ENCODE results near the gene ZFP36. TPM values are rescaled to one million over a fixed set of nuclear protein-coding genes. Genes with fewer than 3 reads are reported as not detected.

Gene ZFP36
- total and polyA plus RNA-seq, 3 donors from 2014 or later = 46.4 to 90.9 (median 77.7) TPM

DNA sequence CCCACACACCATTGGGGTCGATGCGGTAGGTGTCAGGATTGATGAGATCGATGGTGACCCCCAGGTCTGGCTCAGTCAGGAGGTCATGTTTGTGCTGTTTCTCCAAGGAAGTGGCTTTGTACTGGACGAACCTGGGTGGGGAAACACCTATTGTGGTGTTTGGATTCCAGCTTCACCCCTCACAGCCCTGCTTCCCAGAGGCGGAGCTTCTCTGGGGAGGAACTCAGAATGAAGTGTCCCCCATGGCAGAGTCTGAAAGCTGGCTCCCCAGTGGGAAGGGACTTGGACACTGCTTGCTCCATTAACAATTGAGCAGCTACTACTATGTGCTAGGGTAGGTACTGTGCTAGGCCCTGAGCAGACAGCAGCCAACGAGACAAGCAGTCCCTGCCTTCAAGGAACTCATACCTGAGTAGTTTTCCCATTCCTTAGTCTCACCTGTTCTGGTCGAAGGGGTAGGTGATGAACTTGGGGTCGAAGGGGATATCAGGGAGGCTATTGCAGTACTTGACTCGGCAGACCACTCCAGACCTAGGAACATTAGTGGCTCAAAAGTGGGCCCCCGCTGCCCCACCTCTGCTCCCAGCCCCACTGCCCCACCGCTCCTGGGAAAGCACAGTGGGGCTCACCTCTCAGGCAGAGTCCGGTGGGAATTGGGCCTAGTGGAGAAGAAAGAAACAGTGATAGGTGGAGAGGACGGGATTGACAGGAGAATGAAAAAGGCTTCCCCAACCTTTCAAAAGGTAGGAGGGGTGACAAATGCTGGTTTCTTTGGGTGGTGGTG lies 16.8 kb upstream of the ZFP36 start:
- WGBS, 2 donors = 42 to 48% methylated on average over 12 to 13 of the region's 13 CpGs
- intact Hi-C loops (cut with DNase I; ENCODE audit: low total_unique reads) = no loop called here
- no peaks in the 10 kb centered on the region for H3K36me3 ChIP-seq (ENCODE audit: low read depth, missing control alignments)

DNA sequence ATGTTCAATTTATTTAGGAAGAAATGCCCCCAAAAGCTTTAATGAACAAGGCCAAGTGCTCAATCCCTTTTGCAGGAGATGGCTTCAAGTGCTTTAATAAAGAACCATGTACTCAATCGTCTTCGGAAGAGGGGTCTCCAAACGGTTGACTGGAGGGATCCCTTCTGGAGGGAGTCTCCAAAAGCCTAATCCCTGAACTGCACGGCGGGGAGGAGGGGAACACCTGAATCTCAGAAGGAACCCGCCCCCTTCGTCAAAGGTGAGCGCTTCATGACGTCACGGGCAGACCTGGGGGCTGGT lies 16.2 kb upstream of the ZFP36 start:
- H3K36me3 ChIP-seq (ENCODE audit: low read depth, missing control alignments) = no peaks in the 10 kb centered on the region

More for the DNA sequence above, 16.8 kb upstream of the ZFP36 start:
- peak overlapping the region; percentile 99 to 100 for H3K27ac ChIP-seq
- no peaks in the 10 kb centered on the region for H3K27me3 ChIP-seq
- H3K4me1 ChIP-seq = peaks cover 21% of the 10 kb centered on the region
- no peaks in the 10 kb centered on the region for H3K9me3 ChIP-seq
- peak overlapping the region; percentile 89 to 91 for H3K4me3 ChIP-seq
- no peak for DNase-seq
- no peak for TF ChIP-seq POLR2A (IDR thresholded peaks at IDR 0.05)
- TF ChIP-seq, protein P1, sequence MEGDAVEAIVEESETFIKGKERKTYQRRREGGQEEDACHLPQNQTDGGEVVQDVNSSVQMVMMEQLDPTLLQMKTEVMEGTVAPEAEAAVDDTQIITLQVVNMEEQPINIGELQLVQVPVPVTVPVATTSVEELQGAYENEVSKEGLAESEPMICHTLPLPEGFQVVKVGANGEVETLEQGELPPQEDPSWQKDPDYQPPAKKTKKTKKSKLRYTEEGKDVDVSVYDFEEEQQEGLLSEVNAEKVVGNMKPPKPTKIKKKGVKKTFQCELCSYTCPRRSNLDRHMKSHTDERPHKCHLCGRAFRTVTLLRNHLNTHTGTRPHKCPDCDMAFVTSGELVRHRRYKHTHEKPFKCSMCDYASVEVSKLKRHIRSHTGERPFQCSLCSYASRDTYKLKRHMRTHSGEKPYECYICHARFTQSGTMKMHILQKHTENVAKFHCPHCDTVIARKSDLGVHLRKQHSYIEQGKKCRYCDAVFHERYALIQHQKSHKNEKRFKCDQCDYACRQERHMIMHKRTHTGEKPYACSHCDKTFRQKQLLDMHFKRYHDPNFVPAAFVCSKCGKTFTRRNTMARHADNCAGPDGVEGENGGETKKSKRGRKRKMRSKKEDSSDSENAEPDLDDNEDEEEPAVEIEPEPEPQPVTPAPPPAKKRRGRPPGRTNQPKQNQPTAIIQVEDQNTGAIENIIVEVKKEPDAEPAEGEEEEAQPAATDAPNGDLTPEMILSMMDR (IDR thresholded peaks at IDR 0.05) = no peak

DNA sequence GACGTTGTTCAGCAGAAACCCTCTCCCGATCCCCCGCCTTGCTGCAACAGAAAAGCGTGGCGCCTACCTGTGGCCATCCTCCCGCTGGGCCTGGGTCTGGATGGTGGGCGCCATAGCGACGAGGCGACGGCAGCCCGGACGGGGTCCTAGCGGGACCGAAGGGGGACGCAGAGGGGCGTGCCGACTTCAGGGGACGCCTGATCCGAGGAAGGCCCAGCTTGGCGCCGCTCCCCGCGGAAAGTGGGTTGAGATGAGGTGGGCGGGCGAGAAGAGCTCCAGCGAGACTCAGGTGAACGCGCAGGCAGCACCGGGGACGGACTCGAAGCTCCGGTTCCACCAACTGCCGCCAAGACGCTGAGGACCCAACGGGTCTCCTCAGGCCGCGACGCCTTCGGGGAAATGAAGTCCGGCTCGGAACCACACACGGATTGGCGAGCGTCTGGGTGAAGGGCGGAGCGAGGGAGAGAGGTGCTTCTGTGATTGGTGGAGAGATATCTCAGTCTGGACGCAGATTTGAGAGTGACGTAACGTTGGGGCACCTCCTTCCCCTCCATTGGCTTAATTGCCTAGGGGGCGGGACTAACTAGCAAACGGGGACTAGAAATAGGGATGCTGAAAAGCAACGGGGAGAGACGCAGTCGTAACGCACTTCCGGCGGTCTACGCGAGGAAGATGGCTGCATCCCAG lies 15.8 kb upstream of the ZFP36 start, which contains the start of the genes MED29 and PAF1:
TSS of gene MED29 (plus strand) at position 628 of the 687 bp plus-strand sequence. CDS start at position 673, 45 bp downstream.
TSS of gene PAF1 (minus strand) at position 356 of the 687 bp plus-strand sequence. CDS start at position 114, 242 bp downstream.
- peaks cover 21% of the 10 kb centered on the region for H3K4me1 ChIP-seq
- H3K9me3 ChIP-seq = no peaks in the 10 kb centered on the region
- WGBS, 2 donors = 0 to 1% methylated on average over 40 to 44 of the region's 60 CpGs
- peak; percentile 99 for DNase-seq
- peak within 1 kb of the TSS; percentile 99 to 100 for H3K27ac ChIP-seq
- TF ChIP-seq POLR2A (IDR thresholded peaks at IDR 0.05) = peak; percentile 75
- TF ChIP-seq, protein P1 (IDR thresholded peaks at IDR 0.05) = no peak
- intact Hi-C loops (cut with DNase I; ENCODE audit: low total_unique reads) = no loop called here
- no peaks in the 10 kb centered on the region for H3K27me3 ChIP-seq
- no peaks in the 10 kb centered on the region for H3K36me3 ChIP-seq (ENCODE audit: low read depth, missing control alignments)
- H3K4me3 ChIP-seq = peak within 1 kb of the TSS; percentile 89 to 91

More for the DNA sequence above, 16.2 kb upstream of the ZFP36 start:
- DNase-seq = peak; percentile 86
- no peaks in the 10 kb centered on the region for H3K27me3 ChIP-seq
- peak overlapping the region; percentile 99 to 100 for H3K27ac ChIP-seq
- H3K9me3 ChIP-seq = no peaks in the 10 kb centered on the region
- intact Hi-C loops (cut with DNase I; ENCODE audit: low total_unique reads) = no loop called here
- peaks cover 21% of the 10 kb centered on the region for H3K4me1 ChIP-seq
- WGBS, 2 donors = 0 to 2% methylated on average over 10 of the region's 10 CpGs
- peak overlapping the region; percentile 89 to 91 for H3K4me3 ChIP-seq
- TF ChIP-seq, protein P1 (IDR thresholded peaks at IDR 0.05) = no peak
- TF ChIP-seq POLR2A (IDR thresholded peaks at IDR 0.05) = no peak

DNA sequence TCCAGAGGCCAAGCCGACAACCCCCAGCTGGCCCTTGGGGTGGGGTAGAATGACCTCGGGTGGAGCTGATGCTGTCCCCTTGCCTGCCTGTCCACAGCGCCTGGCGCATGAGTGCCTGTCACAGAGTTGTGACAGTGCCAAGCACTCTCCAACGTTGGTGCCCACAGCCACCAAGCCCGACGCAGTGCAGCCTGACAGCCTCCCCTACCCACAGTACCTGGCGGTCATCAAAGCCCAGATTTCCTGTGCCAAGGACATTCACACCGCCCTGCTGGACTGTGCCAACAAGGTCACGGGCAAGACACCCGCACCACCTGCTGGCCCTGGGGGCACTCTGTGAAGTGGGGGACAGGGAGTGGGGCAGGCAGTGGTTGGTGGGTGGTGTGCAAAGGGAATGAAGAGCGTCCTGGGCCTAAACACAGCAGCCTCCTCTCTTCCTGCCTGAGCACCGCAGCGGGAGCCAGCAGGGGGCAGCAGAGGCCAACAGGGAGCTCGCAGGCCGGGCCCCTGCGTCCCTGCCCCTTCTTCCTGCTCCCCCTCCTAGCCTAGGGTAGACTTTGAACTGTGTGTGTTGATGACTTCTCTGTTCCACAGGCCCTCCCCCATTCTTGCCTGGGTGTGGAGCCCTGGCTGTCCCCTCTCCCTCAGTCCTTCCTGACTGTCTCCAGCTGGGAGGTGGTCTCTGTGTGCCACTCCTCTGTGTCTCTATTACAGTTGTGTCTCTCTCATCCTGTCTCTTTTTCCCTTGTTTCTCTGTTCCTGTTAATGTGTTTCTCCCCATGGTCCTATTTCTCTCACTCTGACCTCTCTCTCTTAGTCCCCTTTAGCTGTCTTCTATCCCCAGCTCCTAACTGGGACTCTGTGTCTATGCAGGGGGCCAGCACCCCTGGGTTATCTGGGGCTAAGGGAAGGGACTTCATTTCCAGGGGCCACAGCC lies 9.0 kb upstream of the ZFP36 start:
- Histone ChIP-seq H3K27ac (peak overlapping the region; percentile 75 to 90), H3K36me3 (ENCODE audit: low read depth, missing control alignments) (no peaks in the 10 kb centered on the region), H3K4me1 (peaks cover 22% of the 10 kb centered on the region), H3K27me3 (no peaks in the 10 kb centered on the region), H3K9me3 (no peaks in the 10 kb centered on the region), H3K4me3 (no peak overlapping the region)
- intact Hi-C loops (cut with DNase I; ENCODE audit: low total_unique reads) = no loop called here
- TF ChIP-seq POLR2A (IDR thresholded peaks at IDR 0.05) = no peak
- TF ChIP-seq, protein P1 (IDR thresholded peaks at IDR 0.05) = peak; percentile 93 to 97 (median 95)
- DNase-seq = peak; percentile 91
- WGBS, 2 donors = 22 to 36% methylated on average over 10 to 17 of the region's 17 CpGs
